ENCODE results near the gene ZNF775.

DNA sequence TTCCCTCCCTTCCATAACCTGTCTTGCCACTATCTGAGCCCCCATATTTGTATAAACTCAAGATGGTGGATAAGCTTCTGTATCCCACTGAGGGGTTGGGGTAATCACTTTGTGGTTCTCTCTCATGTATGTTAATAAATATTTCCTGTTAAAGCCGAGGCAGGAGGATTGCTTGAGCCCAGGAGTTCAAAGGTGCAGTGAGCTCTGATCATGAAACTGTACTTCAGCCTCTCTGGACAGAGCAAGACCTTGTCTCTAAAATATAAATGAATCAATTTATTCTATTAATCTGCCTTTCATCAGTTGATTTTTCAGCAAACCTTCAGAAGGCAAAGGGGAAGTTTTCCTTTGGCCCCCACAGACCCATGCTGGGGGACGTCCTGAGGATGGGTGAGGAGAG lies 35.9 kb upstream of the ZNF775 start:
- TF ChIP-seq POLR2A (IDR thresholded peaks at IDR 0.05; ENCODE audit: low read depth, low read length) (no peak), POLR2AphosphoS5 (IDR thresholded peaks at IDR 0.05; ENCODE audit: low read depth, low read length) (no peak)

Data from GM12892 (cell line).